T47D (cell line): Measurements from ENCODE around the gene MON1B.
"Not testable (repeated sequence)": the region's sequence is repeated elsewhere in the genome, so short reads cannot be mapped to it uniquely, and the experiment has no call there.

Source experiments
- DNase-seq, 2 experiments: peaks; one replicate each; pipeline versions ENCODE4 v3.0.0 to v3.0.0-alpha.2; 2011 to 2012; ENCODE audit warnings: low read depth in 1 of 2, low spot score in 1 of 2
- JUND ChIP-seq: IDR thresholded peaks from 2 replicates; pipeline ENCODE4 v1.6.1; 2012; ENCODE audit warnings: low read depth
- in situ Hi-C: cut with HindIII; loops from 2 replicates; pipeline ENCODE4 v1.10.0; 2016; ENCODE audit warnings: low sequenced_read_pairs, low pct_unique_long_range_greater_than_20kb

MON1B gene

GRCh38 chr16:77190478-77191258, at the start of gene MON1B:
MON1B (plus strand) TSS chr16:77191190; CDS start chr16:77191486, 296 bp downstream.
- no peak for TF ChIP-seq JUND
- in situ Hi-C loops, result no loop called here
- peak; percentile 98 to 99 for DNase-seq

GRCh38 chr16:77143364-77143763, 47.6 kb upstream of the MON1B start:
- TF ChIP-seq JUND, result no peak
- in situ Hi-C loops, result no loop called here
- DNase-seq, result no peak

- DNase-seq, result no peak
- in situ Hi-C loops, result no loop called here
- TF ChIP-seq JUND, result no peak
Observed at GRCh38 chr16:77148121-77148520, 42.9 kb upstream of the MON1B start.

GRCh38 chr16:77157346-77158058, 33.5 kb upstream of the MON1B start:
- in situ Hi-C loops, result no loop called here
- TF ChIP-seq JUND, result no peak
- no peak for DNase-seq

- TF ChIP-seq JUND, result no peak
- no peak for DNase-seq
- in situ Hi-C loops, result no loop called here
Observed at GRCh38 chr16:77158293-77158692, 32.7 kb upstream of the MON1B start.

GRCh38 chr16:77165006-77165405, 26.0 kb upstream of the MON1B start:
- no peak for DNase-seq
- in situ Hi-C loops, result no loop called here
- TF ChIP-seq JUND, result no peak

- DNase-seq, in situ Hi-C loops: not testable (repeated sequence)
Observed at GRCh38 chr16:77165536-77166236, 25.3 kb upstream of the MON1B start.

- no peak for TF ChIP-seq JUND
- in situ Hi-C loops, result no loop called here
Observed at GRCh38 chr16:77166726-77167125, 24.3 kb upstream of the MON1B start.

GRCh38 chr16:77168901-77169300, 22.1 kb upstream of the MON1B start:
- in situ Hi-C loops, result no loop called here
- no peak for DNase-seq
- no peak for TF ChIP-seq JUND

More at GRCh38 chr16:77166726-77167125, 24.3 kb upstream of the MON1B start:
- DNase-seq, result no peak

- TF ChIP-seq JUND, result no peak
- in situ Hi-C loops, result no loop called here
- peak in 1 of 2 experiments; percentile 68 for DNase-seq
Observed at GRCh38 chr16:77169650-77170236, 21.2 kb upstream of the MON1B start.

- in situ Hi-C loops, result no loop called here
- DNase-seq, result no peak
- TF ChIP-seq JUND, result no peak
Observed at GRCh38 chr16:77170805-77171204, 20.2 kb upstream of the MON1B start.

- TF ChIP-seq JUND, result no peak
- peak; percentile 48 to 80 for DNase-seq
- in situ Hi-C loops, result no loop called here
Observed at GRCh38 chr16:77171745-77172635, 19.0 kb upstream of the MON1B start.
